NOMO-1 treated with dmso at 0.1 percent for 144 hours (cell line): ENCODE data around the gene CA12.
"Not testable (repeated sequence)": the region's sequence is repeated elsewhere in the genome, so short reads cannot be mapped to it uniquely, and the experiment has no call there.

Experiments used
- DNase-seq: peaks from one replicate; lab custom pipeline; 2025; ENCODE audit not compliant: unreplicated experiment; lab: John Stamatoyannopoulos, UW

CA12 gene

GRCh38 chr15:63339006-63339766 is 42.5 kb downstream of the CA12 start:
- no peak for DNase-seq

GRCh38 chr15:63338170-63338569 is 43.5 kb downstream of the CA12 start:
- no peak for DNase-seq

GRCh38 chr15:63337046-63337445 is 44.6 kb downstream of the CA12 start:
- no peak for DNase-seq

GRCh38 chr15:63335543-63336240 is 46.0 kb downstream of the CA12 start:
- no peak for DNase-seq

- no peak for DNase-seq
Observed at GRCh38 chr15:63334821-63335220, 46.8 kb downstream of the CA12 start.

GRCh38 chr15:63332367-63333124 is 49.1 kb downstream of the CA12 start:
- no peak for DNase-seq

- no peak for DNase-seq
Observed at GRCh38 chr15:63331456-63331855, 50.2 kb downstream of the CA12 start.

- DNase-seq = no peak
Observed at GRCh38 chr15:63330926-63331325, 50.7 kb downstream of the CA12 start.

- DNase-seq = no peak
Observed at GRCh38 chr15:63329567-63330350, 51.9 kb downstream of the CA12 start.

GRCh38 chr15:63327648-63328421 is 53.8 kb downstream of the CA12 start:
- no peak for DNase-seq

GRCh38 chr15:63324770-63325169 is 56.9 kb downstream of the CA12 start:
- DNase-seq = no peak

- DNase-seq = no peak
Observed at GRCh38 chr15:63323798-63324563, 57.7 kb downstream of the CA12 start.

- DNase-seq = no peak
Observed at GRCh38 chr15:63322541-63322940, 59.1 kb downstream of the CA12 start.

- no peak for DNase-seq
Observed at GRCh38 chr15:63321462-63321861, 60.2 kb downstream of the CA12 start.

- not testable (repeated sequence) for DNase-seq
Observed at GRCh38 chr15:63320981-63321380, 60.7 kb downstream of the CA12 start.

GRCh38 chr15:63320446-63320845 is 61.2 kb downstream of the CA12 start:
- not testable (repeated sequence) for DNase-seq

GRCh38 chr15:63319065-63319464 is 62.6 kb downstream of the CA12 start:
- DNase-seq = no peak

GRCh38 chr15:63318344-63318743 is 63.3 kb downstream of the CA12 start:
- no peak for DNase-seq

GRCh38 chr15:63314409-63314808 is 67.2 kb downstream of the CA12 start:
- DNase-seq = no peak

GRCh38 chr15:63313825-63314224 is 67.8 kb downstream of the CA12 start:
- DNase-seq = no peak
